PFSK-1 (cell line): Measurements from ENCODE around the gene SENP7.

Source experiments
- FOXP2 ChIP-seq: optimal IDR thresholded peaks from 2 replicates; pipeline ENCODE3; 2011; ENCODE audit warnings: borderline replicate concordance, control low read depth, inconsistent platforms; ENCODE audit not compliant: insufficient read depth; ENCODE audit errors: extremely low read length, extremely low read depth
- POLR2AphosphoS5 ChIP-seq: IDR thresholded peaks from 2 replicates; pipeline ENCODE4 v1.6.1; 2012; ENCODE audit warnings: low read depth, mild to moderate bottlenecking, control low read depth, low read length, moderate library complexity
- SIN3A ChIP-seq: IDR thresholded peaks from 2 replicates; pipeline ENCODE4 v1.6.1; 2012; ENCODE audit warnings: mild to moderate bottlenecking, low read length, moderate library complexity, borderline replicate concordance; ENCODE audit not compliant: insufficient read depth
- TAF1 ChIP-seq: IDR thresholded peaks from 2 replicates; pipeline ENCODE4 v1.6.1; 2012; ENCODE audit warnings: low read length, control low read depth, borderline replicate concordance; ENCODE audit not compliant: insufficient read depth
- TF ChIP-seq, protein P1 (sequence below), 2 experiments: IDR thresholded peaks; 2 replicates each; pipeline versions ENCODE4 v1.6.1 to v1.8.0; 2011 to 2012; ENCODE audit warnings: low read depth in 2 of 2, low read length in 2 of 2, control low read depth in 1 of 2, inconsistent platforms in 1 of 2, mild to moderate bottlenecking in 1 of 2, moderate library complexity in 1 of 2; ENCODE audit not compliant: insufficient read depth in 1 of 2

Gene SENP7

DNA sequence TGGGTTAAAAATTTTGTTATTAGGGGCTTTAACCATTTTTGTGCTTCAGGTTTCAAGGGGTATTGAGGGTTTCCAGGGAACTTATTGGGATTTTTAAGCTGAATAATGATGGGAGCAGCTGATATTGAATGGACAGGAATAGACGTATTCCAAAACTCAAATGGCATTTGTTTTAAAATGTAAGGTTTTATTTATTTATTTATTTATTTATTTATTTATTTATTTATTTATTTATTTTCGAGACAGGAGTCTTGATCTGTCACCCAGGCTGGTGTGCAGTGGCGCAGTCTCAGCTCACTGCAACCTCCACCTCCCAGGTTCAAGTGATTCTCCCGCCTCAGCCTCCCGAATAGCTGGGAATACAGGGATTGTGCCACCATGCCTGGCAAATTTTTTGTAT, 22.2 kb upstream of the SENP7 start:
- TF ChIP-seq TAF1 = no peak
- no peak for TF ChIP-seq POLR2AphosphoS5
- no peak for TF ChIP-seq FOXP2
- no peak for TF ChIP-seq SIN3A
- TF ChIP-seq, protein P1, sequence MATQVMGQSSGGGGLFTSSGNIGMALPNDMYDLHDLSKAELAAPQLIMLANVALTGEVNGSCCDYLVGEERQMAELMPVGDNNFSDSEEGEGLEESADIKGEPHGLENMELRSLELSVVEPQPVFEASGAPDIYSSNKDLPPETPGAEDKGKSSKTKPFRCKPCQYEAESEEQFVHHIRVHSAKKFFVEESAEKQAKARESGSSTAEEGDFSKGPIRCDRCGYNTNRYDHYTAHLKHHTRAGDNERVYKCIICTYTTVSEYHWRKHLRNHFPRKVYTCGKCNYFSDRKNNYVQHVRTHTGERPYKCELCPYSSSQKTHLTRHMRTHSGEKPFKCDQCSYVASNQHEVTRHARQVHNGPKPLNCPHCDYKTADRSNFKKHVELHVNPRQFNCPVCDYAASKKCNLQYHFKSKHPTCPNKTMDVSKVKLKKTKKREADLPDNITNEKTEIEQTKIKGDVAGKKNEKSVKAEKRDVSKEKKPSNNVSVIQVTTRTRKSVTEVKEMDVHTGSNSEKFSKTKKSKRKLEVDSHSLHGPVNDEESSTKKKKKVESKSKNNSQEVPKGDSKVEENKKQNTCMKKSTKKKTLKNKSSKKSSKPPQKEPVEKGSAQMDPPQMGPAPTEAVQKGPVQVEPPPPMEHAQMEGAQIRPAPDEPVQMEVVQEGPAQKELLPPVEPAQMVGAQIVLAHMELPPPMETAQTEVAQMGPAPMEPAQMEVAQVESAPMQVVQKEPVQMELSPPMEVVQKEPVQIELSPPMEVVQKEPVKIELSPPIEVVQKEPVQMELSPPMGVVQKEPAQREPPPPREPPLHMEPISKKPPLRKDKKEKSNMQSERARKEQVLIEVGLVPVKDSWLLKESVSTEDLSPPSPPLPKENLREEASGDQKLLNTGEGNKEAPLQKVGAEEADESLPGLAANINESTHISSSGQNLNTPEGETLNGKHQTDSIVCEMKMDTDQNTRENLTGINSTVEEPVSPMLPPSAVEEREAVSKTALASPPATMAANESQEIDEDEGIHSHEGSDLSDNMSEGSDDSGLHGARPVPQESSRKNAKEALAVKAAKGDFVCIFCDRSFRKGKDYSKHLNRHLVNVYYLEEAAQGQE (IDR thresholded peaks at IDR 0.05; ENCODE audit: insufficient read depth in 1 of 2, low read depth in 2 of 2, low read length in 2 of 2) = no peak

DNA sequence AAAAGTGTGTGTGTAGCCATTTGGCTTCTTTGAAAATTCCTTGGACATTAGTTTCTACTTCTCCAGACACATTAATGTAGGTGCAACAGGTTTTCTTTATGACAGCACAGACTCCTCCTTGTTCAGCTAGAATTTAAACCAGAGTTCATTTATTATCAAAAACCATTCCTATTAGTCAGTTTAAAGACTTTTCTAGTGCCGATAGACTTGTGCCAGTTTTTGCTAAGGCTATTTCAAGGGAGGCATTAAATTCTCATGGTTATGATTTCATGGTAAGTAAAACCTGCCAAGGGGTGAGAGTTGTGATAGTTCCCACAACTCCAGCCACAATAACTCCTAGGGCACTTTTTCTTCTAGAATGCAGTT, 20.6 kb upstream of the SENP7 start:
- TF ChIP-seq TAF1 = no peak
- TF ChIP-seq POLR2AphosphoS5 = no peak
- no peak for TF ChIP-seq SIN3A
- TF ChIP-seq FOXP2 = no peak
- TF ChIP-seq, protein P1 (IDR thresholded peaks at IDR 0.05; ENCODE audit: insufficient read depth in 1 of 2, low read depth in 2 of 2, low read length in 2 of 2) = no peak

GRCh38 chr3:101532783-101533602, 20.0 kb upstream of the SENP7 start:
- TF ChIP-seq FOXP2 = no peak
- no peak for TF ChIP-seq TAF1
- TF ChIP-seq, protein P1 (IDR thresholded peaks at IDR 0.05; ENCODE audit: insufficient read depth in 1 of 2, low read depth in 2 of 2, low read length in 2 of 2) = no peak
- TF ChIP-seq SIN3A = no peak
- TF ChIP-seq POLR2AphosphoS5 = no peak

DNA sequence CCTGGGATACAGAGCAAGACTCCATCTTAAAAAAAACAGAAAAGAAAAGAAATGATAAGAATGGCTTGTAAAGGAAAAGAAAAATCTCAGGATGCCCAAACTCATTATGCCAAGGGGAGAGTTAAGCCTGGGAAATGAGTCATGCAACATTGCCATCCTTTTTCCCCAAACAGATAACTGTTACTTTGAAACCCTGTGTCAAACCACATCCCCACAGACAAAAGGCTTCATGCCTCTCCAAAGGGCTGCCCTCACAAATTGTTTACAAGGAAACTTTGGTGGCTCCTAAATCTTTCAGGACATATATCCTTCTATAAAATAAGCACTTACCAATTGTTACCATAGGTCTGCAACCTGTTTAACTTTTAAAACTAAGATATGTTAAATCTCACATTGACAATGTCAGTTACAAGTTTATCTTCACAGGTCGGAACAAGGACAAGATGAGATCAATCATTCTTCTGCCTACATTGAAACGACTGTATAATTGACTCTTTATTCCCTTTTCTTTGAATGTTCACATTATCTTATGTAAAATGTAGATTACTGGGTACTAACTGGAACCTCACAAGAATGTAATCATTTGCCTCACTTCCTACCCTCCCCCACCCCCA, 18.6 kb upstream of the SENP7 start:
- no peak for TF ChIP-seq FOXP2
- no peak for TF ChIP-seq POLR2AphosphoS5
- TF ChIP-seq, protein P1 (IDR thresholded peaks at IDR 0.05; ENCODE audit: insufficient read depth in 1 of 2, low read depth in 2 of 2, low read length in 2 of 2) = no peak
- no peak for TF ChIP-seq TAF1
- TF ChIP-seq SIN3A = no peak
